Natural killer cell treated with Interleukin-12 subunit alpha and Interleukin-12 subunit beta and Interleukin-15 and Interleukin-18, amount 100 ng/mL, for 72 hours (primary cell): ENCODE measurements around the gene SLC16A6. TPM values are rescaled to one million over a fixed set of nuclear protein-coding genes. Genes with fewer than 3 reads are reported as not detected.
A peak's percentile ranks its signal among the peaks of the same experiment; 100 is the strongest.
"Not testable (repeated sequence)": the region's sequence is repeated elsewhere in the genome, so short reads cannot be mapped to it uniquely, and the experiment has no call there.

ENCODE experiments used
- ATAC-seq, 2 donors: fragments of 150-1000 bp; cut with Tn5 transposase in 1 of 2; sonication (Bioruptor Pico), chemical (Tn5 transposase) in 1 of 2; 2 replicates each; pipeline ENCODE4 v1.10.0; 2021
- DNase-seq: peaks from one replicate; pipeline ENCODE4 v3.0.0; 2022; ENCODE audit warnings: low spot score
- H3K27ac Mint-ChIP-seq, 2 donors: 1 replicate in 1 of 2; 2 replicates in 1 of 2; pipeline ENCODE4 v1.8.0; 2022; ENCODE audit warnings: mixed read lengths in 2 of 2, mild to moderate bottlenecking in 1 of 2, moderate library complexity in 1 of 2
- H3K27me3 Mint-ChIP-seq, 2 donors: 1 replicate in 1 of 2; 2 replicates in 1 of 2; pipeline ENCODE4 v1.8.0; 2022; ENCODE audit warnings: mixed read lengths in 2 of 2
- H3K36me3 Mint-ChIP-seq: one replicate; pipeline ENCODE4 v1.8.0; 2022; ENCODE audit warnings: mixed read lengths
- H3K4me1 Mint-ChIP-seq, 2 donors: 1 replicate in 1 of 2; 2 replicates in 1 of 2; pipeline ENCODE4 v1.8.0; 2022; ENCODE audit warnings: low read depth in 2 of 2, mixed read lengths in 2 of 2, mild to moderate bottlenecking in 1 of 2
- H3K4me3 Mint-ChIP-seq: one replicate; pipeline ENCODE4 v1.8.0; 2022; ENCODE audit warnings: mixed read lengths
- H3K9me3 Mint-ChIP-seq: 2 replicates; pipeline ENCODE4 v1.8.0; 2022; ENCODE audit warnings: mixed read lengths
- total RNA-seq, 2 donors: library from RNA; stranded (reverse); gene quantifications; one replicate each; pipeline ENCODE4 v1.2.3, GENCODE V29; 2022

SLC16A6 gene
- total RNA-seq, 2 donors from 2014 or later, result 2.4 to 5.8 TPM

GRCh38 chr17:68290268-68290954, 516 bp downstream of the SLC16A6 start:
- H3K4me1 Mint-ChIP-seq, result peaks cover 53 to 57% of the 10 kb centered on the region in 2 donors
- H3K27me3 Mint-ChIP-seq, result peaks cover 0 to 2% of the 10 kb centered on the region in 2 donors
- no peaks in the 10 kb centered on the region for H3K9me3 Mint-ChIP-seq
- ATAC-seq (peak; percentile 7 to 8), DNase-seq (peak; percentile 78)
- peak overlapping the region; percentile 98 for H3K4me3 Mint-ChIP-seq
- no peaks in the 10 kb centered on the region for H3K36me3 Mint-ChIP-seq
- H3K27ac Mint-ChIP-seq, result peak overlapping the region; percentile 93 to 97

DNA sequence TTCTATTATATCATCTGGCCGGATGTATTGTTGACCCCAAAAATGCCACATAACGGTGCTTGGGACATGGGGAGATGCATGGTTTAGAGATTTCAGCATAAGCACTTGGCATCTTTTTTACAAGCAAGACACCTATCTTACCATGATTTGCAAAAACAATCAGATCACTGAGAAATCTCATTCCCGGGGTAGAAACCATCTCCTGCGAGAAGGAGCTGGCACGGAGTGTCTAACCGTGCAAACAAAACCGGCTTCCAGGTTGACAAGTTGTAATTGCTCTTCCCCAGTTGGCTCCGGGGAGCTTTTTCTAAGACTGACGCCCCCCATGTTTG, 1.0 kb downstream of the SLC16A6 start:
- Mint-ChIP-seq H3K27me3 (peaks cover 0 to 1% of the 10 kb centered on the region in 2 donors), H3K9me3 (no peaks in the 10 kb centered on the region), H3K4me1 (peaks cover 53 to 55% of the 10 kb centered on the region in 2 donors), H3K27ac (peak overlapping the region; percentile 93 to 97), H3K4me3 (peak overlapping the region; percentile 98), H3K36me3 (no peaks in the 10 kb centered on the region)
- DNase-seq (no peak), ATAC-seq (no peak)

GRCh38 chr17:68289473-68289872, 1.5 kb downstream of the SLC16A6 start:
- no peaks in the 10 kb centered on the region for H3K9me3 Mint-ChIP-seq
- peak overlapping the region; percentile 98 for H3K4me3 Mint-ChIP-seq
- ATAC-seq (no peak), DNase-seq (no peak)
- peak overlapping the region; percentile 93 to 97 for H3K27ac Mint-ChIP-seq
- no peaks in the 10 kb centered on the region for H3K36me3 Mint-ChIP-seq
- no peaks in the 10 kb centered on the region for H3K27me3 Mint-ChIP-seq
- peaks cover 49 to 51% of the 10 kb centered on the region in 2 donors for H3K4me1 Mint-ChIP-seq

DNA sequence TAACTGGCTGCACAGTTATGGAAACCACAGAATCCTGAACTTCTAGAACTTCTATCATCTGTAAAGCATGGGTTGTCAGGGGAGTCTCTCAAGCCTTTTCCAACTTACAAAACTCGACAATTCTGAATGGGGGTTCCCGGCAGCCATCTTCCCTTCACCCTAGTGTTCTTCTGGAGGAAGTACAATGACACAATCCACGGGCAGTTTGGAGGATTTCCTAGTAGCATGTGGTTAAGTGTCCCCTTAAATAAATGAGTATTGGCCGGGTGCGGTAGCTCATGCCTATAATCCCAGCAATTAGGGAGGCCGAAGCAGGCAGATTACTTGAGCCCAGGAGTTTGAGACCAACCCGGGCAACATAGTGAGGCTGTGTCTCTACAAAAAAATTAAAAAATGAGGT, 2.1 kb downstream of the SLC16A6 start:
- no peaks in the 10 kb centered on the region for H3K9me3 Mint-ChIP-seq
- peaks cover 49 to 50% of the 10 kb centered on the region in 2 donors for H3K4me1 Mint-ChIP-seq
- ATAC-seq (no peak), DNase-seq (no peak)
- H3K36me3 Mint-ChIP-seq, result no peaks in the 10 kb centered on the region
- peak overlapping the region; percentile 98 for H3K4me3 Mint-ChIP-seq
- no peaks in the 10 kb centered on the region for H3K27me3 Mint-ChIP-seq
- H3K27ac Mint-ChIP-seq, result peak overlapping the region; percentile 93 to 97

- peaks cover 49 to 50% of the 10 kb centered on the region in 2 donors for H3K4me1 Mint-ChIP-seq
- no peaks in the 10 kb centered on the region for H3K27me3 Mint-ChIP-seq
- H3K4me3 Mint-ChIP-seq, result peak overlapping the region; percentile 98
- DNase-seq, result no peak
- no peaks in the 10 kb centered on the region for H3K36me3 Mint-ChIP-seq
- H3K9me3 Mint-ChIP-seq, result no peaks in the 10 kb centered on the region
- peak overlapping the region; percentile 93 to 97 for H3K27ac Mint-ChIP-seq
- no peak for ATAC-seq
Measured at GRCh38 chr17:68288375-68288774, 2.6 kb downstream of the SLC16A6 start.

- H3K27ac Mint-ChIP-seq, result peak overlapping the region in 1 of 2 donors; percentile 73
- H3K4me1 Mint-ChIP-seq, result peaks cover 10 to 15% of the 10 kb centered on the region in 2 donors
- not testable (repeated sequence) for H3K4me3 Mint-ChIP-seq, DNase-seq, H3K27me3 Mint-ChIP-seq, H3K9me3 Mint-ChIP-seq, ATAC-seq
- peaks cover 13% of the 10 kb centered on the region for H3K36me3 Mint-ChIP-seq
Measured at GRCh38 chr17:68281965-68282364, 9.0 kb downstream of the SLC16A6 start.

DNA sequence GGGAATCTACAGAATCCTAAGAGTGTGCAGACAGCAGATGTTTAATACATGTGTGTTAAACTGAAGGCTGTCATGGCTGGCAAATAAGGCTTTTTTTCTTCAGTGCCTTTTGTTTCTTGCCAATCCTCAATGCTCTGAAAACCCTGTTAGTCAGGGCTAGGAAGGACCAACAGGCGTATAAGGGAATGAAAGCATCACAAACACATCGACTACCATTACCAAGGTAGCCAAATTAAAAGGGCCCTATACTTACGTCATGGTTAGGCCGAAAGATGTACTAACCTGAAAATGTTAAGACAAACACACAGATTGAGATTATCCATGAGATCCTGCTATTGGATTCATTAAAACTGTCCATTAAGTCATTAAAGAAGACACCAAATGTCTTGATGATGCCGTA, 13.1 kb downstream of the SLC16A6 start:
- H3K27me3 Mint-ChIP-seq, result no peaks in the 10 kb centered on the region
- ATAC-seq (no peak), DNase-seq (no peak)
- peaks cover 13% of the 10 kb centered on the region for H3K36me3 Mint-ChIP-seq
- no peak overlapping the region for H3K27ac Mint-ChIP-seq
- no peak overlapping the region for H3K4me3 Mint-ChIP-seq
- peaks cover 8 to 10% of the 10 kb centered on the region in 2 donors for H3K4me1 Mint-ChIP-seq
- no peaks in the 10 kb centered on the region for H3K9me3 Mint-ChIP-seq

GRCh38 chr17:68276339-68276738, 14.6 kb downstream of the SLC16A6 start:
- ATAC-seq, DNase-seq, H3K4me3 Mint-ChIP-seq, H3K4me1 Mint-ChIP-seq, H3K9me3 Mint-ChIP-seq, H3K27ac Mint-ChIP-seq, H3K27me3 Mint-ChIP-seq: not testable (repeated sequence)
- H3K36me3 Mint-ChIP-seq, result peaks cover 17% of the 10 kb centered on the region

DNA sequence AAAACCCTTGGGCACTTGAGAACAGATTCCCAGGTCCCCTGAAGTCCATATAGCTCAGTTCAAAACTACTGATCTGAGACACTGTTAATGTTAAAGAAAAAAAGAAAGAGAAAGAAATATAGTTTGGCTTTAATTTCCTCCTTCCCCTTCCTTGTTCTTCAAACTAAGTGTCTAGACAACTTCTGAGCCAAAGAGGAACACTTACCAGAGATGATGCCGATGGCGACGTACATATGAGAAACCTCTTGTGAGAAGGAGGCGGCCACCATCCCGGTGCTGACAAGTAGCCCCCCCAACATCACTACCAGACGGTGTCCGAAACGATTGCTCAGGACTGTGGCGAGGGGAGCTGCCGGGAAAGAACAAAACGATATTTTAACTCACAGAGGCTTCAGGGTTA, 17.2 kb downstream of the SLC16A6 start:
- H3K9me3 Mint-ChIP-seq, result no peaks in the 10 kb centered on the region
- no peak for ATAC-seq
- H3K36me3 Mint-ChIP-seq, result peaks cover 16% of the 10 kb centered on the region
- H3K27me3 Mint-ChIP-seq, result no peaks in the 10 kb centered on the region
- peaks cover 0 to 2% of the 10 kb centered on the region in 2 donors for H3K4me1 Mint-ChIP-seq
- no peak overlapping the region for H3K4me3 Mint-ChIP-seq
- no peak overlapping the region for H3K27ac Mint-ChIP-seq
- DNase-seq, result no peak

DNA sequence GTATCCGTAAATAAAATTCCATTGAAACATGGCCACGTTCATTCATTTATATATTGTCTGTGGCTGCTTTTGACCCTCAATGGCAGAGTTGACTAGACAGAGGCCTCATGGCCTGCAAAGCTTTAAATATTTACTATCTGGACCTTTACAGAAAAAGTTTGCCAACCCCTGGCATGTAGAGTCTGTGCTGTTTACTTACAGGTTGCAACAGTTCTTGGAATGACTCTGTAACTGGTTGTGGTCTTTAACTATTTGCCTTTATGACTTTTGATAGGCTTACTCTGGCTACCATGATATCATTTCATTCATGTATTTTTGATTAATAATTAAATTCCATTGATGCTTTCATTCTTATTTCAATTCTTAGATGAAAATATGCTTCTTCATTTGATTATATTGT, 25.1 kb downstream of the SLC16A6 start:
- not testable (repeated sequence) for H3K27me3 Mint-ChIP-seq, DNase-seq, H3K9me3 Mint-ChIP-seq, H3K36me3 Mint-ChIP-seq
- Mint-ChIP-seq H3K27ac (peak overlapping the region; percentile 41 to 54), H3K4me3 (peak overlapping the region; percentile 21), H3K4me1 (peaks cover 24 to 32% of the 10 kb centered on the region in 2 donors)
- ATAC-seq, result peak; percentile 54 to 79

GRCh38 chr17:68263101-68263681, 27.7 kb downstream of the SLC16A6 start:
- not testable (repeated sequence) for H3K4me3 Mint-ChIP-seq, DNase-seq, H3K9me3 Mint-ChIP-seq, H3K36me3 Mint-ChIP-seq, H3K27me3 Mint-ChIP-seq
- H3K27ac Mint-ChIP-seq, result peak overlapping the region in 1 of 2 donors; percentile 3
- peaks cover 35 to 49% of the 10 kb centered on the region in 2 donors for H3K4me1 Mint-ChIP-seq
- ATAC-seq, result peak; percentile 42 to 63

- H3K27me3 Mint-ChIP-seq, H3K4me3 Mint-ChIP-seq, ATAC-seq, H3K36me3 Mint-ChIP-seq, DNase-seq, H3K9me3 Mint-ChIP-seq: not testable (repeated sequence)
- H3K27ac Mint-ChIP-seq, result peak overlapping the region in 1 of 2 donors; percentile 3
- peaks cover 40 to 52% of the 10 kb centered on the region in 2 donors for H3K4me1 Mint-ChIP-seq
Measured at GRCh38 chr17:68262467-68262866, 28.5 kb downstream of the SLC16A6 start.

DNA sequence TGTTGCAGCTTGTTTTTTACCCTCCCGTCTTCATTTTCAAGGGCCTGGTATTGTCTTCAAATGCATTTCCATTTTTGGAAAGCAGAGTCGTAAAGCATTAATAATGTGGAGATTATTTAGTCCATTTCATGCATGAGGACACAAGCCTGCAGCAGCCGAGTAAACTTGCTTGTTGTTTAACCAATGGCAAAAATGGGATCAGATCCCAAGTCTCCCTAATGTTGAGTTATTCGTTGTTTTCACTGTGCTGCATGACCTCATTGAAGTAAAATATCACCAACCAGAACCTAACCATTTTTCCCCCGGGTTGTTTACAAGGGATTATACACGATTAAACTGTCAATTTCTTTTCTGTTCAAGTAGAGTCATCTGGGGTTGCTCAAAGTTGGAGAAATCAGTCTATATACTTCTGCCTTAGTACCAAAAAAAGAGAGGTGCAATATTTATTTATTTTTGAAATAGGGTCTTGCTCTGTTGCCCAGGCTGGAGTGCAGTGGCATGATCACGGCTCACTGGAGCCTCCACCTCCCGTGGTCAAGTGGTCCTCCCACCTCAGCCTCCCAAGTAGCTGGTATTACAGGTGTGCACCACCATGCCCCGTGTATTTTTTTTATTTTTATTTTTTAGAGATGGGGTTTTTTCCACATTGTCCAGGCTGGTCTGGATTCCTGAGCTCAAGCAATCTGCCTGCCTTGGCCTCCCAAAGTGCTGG, 30.7 kb downstream of the SLC16A6 start:
- Mint-ChIP-seq H3K9me3 (no peaks in the 10 kb centered on the region), H3K4me1 (peaks cover 55 to 65% of the 10 kb centered on the region in 2 donors), H3K4me3 (peak overlapping the region; percentile 60), H3K36me3 (no peaks in the 10 kb centered on the region), H3K27me3 (no peaks in the 10 kb centered on the region), H3K27ac (peak overlapping the region; percentile 92 to 96)
- DNase-seq (no peak), ATAC-seq (no peak)

- not testable (repeated sequence) for H3K9me3 Mint-ChIP-seq, H3K27me3 Mint-ChIP-seq, ATAC-seq, H3K36me3 Mint-ChIP-seq, DNase-seq
- H3K27ac Mint-ChIP-seq, result peak overlapping the region; percentile 92 to 96
- H3K4me3 Mint-ChIP-seq, result peak overlapping the region; percentile 60
- peaks cover 59 to 71% of the 10 kb centered on the region in 2 donors for H3K4me1 Mint-ChIP-seq
Measured at GRCh38 chr17:68259648-68259951, 31.3 kb downstream of the SLC16A6 start.
